ELR (cell line): ENCODE results near the gene GPC6.
A peak's percentile ranks its signal among the peaks of the same experiment; 100 is the strongest.

Experiments
- DNase-seq: peaks from one replicate; pipeline ENCODE4 v3.0.0-alpha.2; 2015; ENCODE audit warnings: low read depth

The GPC6 gene

DNA sequence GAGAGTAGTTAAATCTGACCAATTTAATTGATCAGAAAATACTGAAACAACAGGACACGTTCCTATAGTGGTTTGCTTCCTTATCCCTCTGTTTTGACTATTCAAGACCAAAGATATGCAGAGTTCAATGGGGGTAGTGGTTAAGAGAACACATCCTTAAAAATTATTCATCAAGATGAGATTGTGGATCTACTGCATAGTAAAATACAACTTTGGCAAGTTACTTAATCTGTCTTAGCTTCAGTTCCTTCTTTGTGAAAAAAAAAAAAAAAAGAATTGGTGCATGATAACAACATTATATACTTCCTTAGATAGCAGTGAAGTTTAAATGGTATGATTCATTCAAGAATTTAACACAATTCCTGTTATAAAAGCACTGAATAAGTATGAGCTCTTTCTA lies 700.8 kb downstream of the GPC6 start:
- no peak for DNase-seq

DNA sequence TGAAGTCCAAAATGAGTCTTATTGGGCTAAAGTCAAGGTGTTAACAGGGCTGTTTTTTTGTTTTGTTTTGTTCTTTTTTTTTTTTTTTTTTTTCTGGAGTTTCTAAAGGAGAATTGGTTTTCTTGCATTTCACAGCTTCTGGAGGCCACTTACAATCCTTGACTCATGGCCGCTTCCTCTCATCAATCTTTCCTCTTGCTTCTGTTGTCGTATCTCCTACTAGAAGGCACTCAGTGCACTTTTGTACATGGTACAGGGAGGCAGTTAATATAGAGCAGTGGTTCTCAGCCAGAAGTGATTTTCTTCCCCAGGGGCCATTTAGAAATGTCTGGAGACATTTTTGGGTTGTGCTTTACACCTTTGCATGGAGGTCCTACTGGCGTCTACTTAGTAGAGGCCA lies 706.3 kb downstream of the GPC6 start:
- DNase-seq, result no peak

DNA sequence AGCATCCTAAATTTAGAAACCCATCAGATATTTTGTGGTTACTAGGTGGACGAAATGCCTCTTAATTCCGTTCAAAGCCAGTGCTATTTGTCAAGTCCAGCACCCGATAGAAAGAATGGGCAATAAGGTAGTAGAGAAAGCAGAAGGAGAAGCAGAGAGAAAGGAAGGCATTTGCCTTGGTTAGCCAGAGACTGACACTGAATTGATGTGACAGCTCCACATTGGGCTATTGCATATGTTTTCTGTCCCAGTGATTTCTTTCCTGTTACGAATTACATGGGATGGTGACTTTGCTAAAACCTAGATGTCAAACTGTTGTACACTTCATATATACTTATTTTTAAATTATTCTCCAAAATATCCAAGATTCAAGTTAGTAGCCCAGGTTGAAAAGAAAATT lies 710.3 kb downstream of the GPC6 start:
- DNase-seq, result no peak

DNA sequence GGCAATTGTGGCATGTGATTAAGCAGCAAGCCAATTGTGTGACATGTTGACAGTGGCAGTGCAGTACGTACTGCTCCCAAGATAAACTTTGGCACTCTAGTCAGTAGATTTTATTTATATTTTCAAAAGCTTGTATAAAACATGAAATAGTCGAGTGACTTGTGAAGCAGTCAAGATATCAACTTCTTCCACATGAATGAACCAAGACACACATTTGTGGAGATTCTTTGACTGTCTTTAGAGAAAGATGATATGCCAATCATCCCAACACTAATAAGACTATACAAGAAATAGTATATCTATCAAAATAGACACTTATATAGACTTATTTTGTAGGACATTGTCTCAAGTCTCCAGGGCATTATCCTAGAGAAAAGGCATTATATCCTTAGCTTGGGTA lies 714.8 kb downstream of the GPC6 start:
- DNase-seq, result no peak

DNA sequence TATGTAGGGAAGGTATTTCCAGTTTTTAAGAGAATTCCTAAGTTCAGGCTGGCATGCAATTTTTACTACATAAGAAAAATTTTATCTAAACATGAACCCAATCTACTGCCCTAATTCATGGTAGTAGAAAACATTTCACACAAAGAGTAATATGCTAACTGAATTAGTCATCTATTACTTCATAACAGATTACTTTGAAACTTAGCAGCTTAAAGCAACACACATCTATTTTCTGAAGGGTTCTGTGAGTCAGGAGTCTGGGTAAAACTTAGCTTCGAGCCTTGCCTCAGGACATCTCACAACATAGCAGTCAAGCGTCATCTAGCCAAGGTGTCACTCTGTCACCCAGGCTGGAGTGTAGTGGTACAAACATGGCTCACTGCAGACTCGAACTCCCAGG lies 715.4 kb downstream of the GPC6 start:
- no peak for DNase-seq

DNA sequence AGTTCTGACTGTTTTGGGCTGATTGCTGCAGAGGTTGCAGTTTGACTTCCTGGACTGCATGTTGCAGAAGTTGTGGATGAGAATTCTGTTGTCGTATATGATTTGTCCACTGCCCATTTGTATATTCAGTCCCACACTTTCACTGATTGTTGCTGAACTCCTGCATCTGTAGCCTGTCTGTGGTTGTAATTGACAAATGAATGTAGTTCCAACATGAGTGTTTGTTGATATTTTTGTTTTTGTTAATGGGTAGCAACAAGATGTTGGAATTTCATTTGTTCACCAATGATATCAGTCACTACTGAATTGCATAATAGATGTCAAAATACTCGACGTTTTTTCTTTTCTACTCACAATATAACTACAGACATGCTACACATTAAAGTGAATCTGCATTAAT lies 719.0 kb downstream of the GPC6 start:
- no peak for DNase-seq

DNA sequence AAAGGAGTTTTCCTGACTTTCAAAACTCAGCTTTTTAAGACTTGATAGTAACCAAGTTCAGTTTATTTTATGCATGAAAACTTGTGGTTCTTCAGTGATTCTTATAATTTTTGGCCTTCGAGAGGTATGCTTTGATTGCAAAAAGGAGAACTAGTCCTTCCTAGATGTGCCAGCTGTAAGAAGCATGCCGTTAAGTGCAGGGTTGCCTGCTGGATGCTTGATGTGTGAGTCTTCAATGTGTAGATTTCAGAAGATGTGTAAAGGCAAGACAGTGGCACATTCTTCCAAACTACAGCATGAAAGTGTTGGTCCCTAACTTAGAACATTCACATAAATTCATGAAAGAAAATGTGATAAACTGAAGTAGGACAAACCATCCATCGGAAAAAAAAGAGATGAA lies 720.4 kb downstream of the GPC6 start:
- no peak for DNase-seq

DNA sequence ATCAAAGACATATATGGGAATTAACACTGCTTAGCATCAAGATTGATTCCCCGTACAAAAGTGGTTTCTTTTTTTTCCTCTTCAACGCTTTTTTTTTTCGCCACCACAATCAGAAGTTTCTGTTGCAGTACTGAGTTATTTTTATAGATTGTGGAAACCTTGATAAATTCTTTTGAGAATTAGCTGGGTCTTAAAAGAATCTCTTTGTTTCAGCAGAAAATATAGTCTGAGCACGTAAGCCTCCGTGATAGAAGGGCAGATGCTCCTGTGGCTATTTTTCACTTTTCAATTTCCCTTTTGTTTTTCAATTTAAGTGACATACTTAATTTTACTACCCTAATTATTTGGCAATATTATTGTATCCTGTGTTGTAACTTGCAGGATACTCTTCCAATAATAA lies 721.0 kb downstream of the GPC6 start:
- no peak for DNase-seq

DNA sequence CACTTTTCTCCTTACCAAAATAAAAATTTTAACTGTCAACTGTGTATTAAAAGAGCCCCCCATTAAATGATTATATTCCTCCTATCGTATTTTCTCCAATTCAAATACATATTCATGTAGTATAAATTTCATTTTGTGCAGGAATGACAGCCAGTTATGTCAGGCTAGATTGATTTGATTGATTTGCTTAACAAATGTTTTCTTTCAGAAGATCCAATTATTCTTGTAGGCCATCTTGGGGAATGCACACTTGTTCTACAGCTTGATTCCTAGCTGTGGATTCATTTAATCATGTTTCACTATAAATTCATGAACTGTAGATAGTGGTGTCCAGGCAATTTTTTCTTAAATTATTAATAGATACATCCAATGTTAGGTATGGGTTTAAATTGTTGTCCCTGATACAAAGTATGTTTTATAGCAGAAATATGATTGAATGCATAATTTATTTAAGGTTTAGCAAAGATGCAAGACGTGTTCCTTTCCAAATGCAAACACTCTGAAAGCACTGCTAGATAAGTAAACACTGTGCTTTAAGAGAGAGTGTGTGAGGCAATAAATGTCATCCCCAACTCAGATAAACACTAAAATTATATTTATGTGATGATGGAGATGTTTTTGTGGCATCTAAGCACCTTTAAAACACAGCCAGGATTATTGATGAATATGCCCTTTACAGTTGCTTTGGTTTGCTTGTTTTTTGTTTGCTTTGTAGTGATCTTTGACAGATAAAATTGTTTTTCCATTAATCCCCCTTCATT lies 721.7 kb downstream of the GPC6 start:
- no peak for DNase-seq

DNA sequence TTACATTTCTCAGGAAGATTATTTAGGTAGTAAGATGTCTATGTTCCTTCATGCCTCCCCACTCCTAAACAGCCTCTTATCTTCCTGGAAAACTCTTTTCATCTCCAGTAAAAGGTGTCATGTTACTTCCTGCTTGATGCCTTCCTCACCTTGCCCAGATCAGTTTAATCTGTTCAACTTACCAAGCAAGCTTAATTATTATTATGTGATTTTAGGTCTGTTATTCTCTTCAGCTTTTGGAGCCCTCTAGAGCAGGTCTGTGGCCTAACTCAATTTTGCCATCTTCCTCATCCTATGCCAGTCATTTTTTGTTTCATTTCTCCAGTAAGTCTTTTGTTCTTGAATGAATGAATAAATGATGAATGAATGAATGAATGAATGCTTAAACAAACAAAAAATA lies 724.5 kb downstream of the GPC6 start:
- peak; percentile 1 for DNase-seq

DNA sequence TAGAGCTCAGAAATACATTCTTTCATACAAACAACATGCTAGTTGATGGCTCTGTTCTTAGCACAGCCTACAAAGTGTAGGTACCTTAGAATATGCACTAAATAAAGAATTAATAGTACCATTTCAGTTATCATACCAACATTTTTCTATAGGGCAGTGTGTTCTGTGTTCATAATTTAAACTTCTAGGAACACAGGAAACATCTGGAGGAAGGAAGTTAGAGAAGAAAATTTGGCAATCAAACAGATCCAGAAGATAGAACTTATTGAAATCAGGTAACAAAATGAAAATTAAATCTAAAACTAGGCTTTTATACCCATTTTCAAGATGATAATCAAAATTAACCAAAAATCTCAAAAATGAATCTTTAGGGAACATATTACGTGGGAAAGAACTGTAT lies 725.3 kb downstream of the GPC6 start:
- DNase-seq, result no peak

DNA sequence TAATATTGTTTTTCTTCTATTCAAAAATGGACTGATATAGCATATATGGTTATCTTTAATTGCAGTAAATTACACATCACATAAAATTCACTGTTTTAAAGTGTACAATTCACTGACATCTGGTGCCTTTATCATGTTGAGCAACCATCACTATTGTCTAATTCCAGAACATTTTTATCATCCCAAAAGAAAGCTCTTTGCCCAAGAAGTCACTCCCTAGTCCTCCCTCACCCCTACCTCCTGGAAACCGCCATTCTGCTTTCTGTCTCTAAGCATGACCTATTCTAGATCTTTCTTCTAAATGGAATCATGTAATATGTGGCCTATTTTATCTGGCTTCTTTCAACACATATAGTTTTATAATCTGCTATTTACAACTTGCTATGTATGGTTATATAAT lies 727.2 kb downstream of the GPC6 start:
- no peak for DNase-seq

DNA sequence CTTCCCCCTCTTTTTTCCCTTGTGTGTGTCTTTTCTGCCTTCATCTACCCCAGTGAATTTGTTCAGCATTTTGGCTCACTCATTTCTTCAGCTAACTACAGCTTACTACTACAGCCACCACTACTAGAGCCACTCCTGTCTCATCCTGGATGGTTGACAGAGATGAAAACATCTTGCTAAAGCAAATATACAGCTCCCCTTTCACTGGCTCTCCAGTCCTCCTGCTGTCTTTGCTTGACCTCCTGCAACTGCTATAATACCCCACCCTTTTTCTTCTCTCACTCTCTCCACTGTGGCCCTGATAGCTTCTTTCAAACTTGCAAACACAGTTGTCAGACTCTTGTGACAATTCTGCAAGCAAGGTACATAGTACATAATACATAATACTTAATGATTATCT lies 729.3 kb downstream of the GPC6 start:
- DNase-seq, result no peak

DNA sequence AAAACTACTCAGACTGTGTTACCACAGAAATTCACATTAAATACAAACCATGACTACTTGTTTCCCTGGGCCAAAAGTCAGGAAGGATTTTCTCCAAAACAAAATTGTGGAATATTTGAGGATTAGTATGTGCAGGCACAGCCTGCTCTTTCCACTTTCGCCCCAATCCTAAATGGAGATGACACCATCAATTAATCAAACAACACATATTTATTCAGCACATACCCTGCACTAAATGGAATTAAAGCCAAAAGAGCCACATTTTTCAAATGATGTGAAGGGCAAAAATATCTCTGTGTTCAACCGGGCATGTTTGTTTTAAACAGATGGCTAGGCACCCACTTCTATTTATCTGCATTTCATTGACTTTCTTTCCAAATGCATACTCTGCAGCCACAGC lies 729.8 kb downstream of the GPC6 start:
- no peak for DNase-seq

DNA sequence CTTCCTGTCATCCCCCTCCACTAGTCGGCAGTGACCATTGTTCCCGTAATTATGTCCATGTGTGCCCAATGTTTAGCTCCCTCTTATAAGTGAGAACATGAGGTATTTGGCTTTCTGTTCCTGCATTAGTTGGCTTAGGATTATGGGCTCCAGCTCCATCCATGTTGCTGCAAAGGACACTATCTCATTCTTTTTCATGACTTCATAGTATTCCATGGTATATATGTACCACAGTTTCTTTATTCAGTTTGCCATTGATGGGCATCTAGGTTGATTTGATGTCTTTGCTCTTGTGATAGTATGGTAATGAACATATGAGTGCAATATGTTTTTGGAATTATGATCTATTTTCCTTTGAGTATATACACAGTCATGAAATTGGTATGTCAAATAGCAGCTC lies 730.8 kb downstream of the GPC6 start:
- no peak for DNase-seq

DNA sequence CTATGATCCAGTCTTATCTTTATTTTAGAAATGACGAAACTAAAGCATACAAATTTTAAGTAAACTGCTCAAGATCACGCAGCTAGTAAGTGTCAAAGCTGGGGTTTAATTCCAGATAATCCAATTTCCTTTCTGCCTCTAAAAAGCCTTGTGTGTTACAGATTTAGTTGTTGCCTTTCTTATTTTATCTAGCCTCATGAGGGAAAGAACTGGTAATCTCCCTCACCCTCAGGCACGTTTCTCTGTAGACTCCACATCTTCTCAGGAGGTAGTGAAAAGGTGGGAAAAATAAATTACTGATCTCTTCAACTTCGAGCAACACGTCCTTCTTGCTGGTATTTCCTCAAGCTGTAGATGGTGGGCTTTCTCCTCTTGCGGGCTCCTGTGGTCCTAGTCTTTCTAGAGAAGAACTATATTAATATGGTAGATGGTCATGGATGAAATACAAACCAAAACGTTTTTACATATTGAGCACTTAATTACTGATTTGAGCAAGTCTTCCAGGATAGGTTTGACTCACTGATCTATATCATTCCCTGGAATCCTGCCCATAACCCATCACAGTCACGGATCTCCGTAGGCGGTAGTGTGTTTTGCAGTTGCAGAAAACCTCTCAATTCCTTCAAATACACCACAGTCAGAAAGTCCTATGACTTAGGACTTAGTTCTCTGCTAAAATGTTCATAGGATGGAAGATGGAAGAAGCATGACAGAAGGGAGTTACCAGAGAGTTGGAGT lies 733.4 kb downstream of the GPC6 start:
- DNase-seq, result peak; percentile 27

DNA sequence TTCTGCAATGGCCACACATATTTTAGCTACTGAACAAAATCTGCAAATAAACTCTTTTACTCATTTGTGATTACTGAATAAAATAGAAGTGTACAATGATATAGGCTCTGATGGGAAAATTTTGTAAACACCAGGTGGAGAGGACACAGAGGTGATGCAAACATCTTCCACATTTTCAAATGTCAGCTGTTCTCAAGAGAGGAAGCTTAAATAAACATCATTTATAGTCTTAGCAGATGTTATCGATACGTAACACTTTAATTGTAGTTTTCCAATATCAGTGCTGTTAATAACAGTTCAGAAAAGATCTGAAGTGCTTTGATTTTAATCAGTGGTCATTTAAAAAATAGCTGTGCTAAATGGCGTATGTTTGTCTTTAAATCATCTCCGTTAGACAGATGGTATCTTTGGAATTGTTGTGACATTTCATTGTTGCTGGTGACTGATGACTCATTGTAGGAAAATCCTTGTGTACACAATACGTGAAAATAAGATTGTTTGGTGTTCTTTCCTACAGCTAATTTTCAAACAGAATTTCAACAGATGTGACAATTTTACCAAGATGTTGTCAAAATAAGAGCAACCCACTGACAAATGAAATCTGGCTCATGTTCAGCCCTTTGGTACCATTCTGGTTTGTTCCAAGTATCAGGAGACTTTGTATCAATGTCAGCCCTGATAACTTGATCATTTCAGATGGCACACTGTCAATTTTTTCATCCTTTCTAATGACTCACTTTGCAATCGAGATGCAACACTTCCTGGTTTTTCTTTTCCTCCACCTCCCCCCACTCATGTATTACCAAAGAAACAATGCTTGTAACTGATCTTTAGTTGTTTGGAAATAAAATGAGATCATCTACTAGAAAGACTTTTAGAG lies 736.9 kb downstream of the GPC6 start:
- peak; percentile 52 for DNase-seq

DNA sequence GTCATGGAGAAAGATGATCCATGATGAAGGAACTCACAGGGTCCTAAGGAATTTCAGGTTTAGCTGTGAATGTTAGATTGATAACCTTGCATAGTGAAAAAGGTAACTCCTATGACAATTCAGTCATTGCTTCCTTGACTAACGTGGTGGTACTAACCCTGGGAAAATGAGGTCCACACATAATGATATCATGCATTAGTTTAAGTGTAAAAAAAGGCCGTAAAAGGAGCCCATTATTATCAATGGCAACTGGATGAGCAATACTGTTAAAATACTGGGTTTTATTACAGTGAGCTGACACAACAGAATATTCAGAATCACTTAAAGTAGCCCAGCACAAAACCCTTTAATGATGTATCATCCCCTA lies 737.5 kb downstream of the GPC6 start:
- DNase-seq, result no peak

DNA sequence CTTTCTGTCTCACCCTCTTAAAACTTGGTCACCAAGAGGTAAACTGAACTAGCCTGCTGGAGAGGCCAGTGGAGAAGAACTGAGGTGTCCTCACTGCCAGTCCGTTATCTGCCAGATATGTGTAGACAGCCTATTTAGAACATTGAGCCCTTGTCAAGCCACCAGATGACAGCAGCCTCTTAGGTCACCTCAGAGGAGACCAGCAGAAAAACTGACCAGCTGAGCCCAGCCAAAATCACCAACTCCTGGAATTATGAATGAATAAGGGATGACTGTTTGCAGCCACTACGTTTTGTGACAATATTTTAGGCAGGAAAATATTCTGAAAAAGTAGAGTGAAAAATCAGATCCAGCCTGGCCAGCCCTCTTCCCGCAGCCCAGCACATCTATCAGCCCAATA lies 739.0 kb downstream of the GPC6 start:
- DNase-seq, result no peak

DNA sequence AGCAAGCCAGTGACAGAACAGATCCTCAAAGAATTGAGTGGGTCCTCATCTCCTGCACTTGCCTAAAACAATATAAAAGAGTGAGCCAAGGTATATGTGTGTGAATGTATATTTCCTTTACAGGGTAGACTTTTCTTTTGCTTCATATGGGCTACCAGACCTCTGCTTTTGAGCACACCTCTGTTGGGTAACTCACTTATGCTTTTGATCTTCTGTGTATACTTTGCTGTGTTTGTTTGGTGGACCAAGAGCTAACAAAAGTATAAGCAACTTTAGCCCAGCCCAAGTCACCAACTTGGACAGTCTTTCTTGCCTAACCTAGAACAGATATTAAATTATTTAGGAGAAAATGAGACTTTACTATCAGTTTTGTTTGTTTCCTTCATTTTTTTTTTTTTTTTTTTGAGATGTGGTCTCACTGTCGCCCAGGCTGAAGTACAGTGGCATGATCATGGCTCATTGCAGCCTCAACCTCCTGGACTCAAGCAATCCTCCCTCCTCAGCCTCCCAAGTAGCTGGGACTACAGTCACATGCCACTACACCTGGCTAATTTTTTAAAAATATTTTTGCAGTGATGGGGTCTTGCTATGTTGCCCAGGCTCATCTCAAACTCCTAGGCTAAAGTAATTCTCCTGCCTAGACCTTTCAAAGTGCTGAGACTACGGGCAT lies 739.8 kb downstream of the GPC6 start:
- no peak for DNase-seq

DNA sequence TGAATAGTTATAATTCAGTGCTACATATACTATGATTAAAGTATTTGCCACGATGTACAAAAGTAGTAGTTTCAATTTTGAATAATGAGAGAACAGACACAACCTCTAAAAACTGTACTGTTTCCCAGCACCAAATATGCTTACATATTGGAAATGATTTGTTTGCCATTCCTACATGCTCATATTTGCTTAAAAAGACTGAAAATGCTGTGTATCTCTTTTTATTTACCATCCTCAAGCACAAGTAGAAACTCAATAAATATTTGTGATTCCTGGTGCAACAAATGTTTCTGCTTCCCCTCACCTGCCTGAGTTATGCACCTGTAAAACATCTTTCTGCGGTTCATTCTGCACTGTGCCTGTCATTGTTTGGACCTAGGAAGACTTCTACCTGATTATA lies 740.7 kb downstream of the GPC6 start:
- DNase-seq, result no peak

DNA sequence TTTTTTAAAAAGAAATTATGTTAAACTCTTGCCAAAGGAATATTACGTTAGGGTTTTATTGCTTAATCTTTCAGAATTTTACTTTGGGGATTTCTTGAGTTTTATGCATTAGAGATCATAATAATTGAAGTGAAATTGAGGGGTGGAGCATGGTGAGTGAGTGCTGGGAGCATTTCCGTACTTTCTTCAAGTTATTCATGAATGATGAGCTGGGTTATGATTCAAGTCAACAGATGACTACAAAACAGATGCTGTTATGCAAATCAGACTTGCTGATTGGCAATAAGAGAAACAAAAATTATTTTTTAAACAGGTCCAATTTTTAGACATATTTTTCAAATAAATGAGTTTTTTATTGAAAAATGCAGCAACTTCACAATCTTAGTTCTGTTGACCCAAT lies 748.6 kb downstream of the GPC6 start:
- no peak for DNase-seq
